Fibroblast of the aortic adventitia (primary cell): ENCODE results near the gene HSD17B1. TPM values are rescaled to one million over a fixed set of nuclear protein-coding genes. Genes with fewer than 3 reads are reported as not detected.

Experiments used
- DNase-seq: peaks from one replicate; pipeline ENCODE4 v3.0.0-alpha.2; 2010; ENCODE audit warnings: low read depth
- H3K4me3 ChIP-seq: 2 replicates; pipeline ENCODE4 v1.5.1; 2011; ENCODE audit warnings: low read depth, mild to moderate bottlenecking, control low read depth, low read length, moderate library complexity
- CTCF ChIP-seq: IDR thresholded peaks from 2 replicates; pipeline ENCODE4 v1.5.1; 2011; ENCODE audit warnings: mild to moderate bottlenecking, low read length, control low read depth, inconsistent platforms; ENCODE audit not compliant: insufficient read depth
- total RNA-seq: library from RNA; depleted of rRNA; stranded (reverse); fragments of >200 nt; gene quantifications from 2 replicates; pipeline ENCODE4 v1.2.3, GENCODE V29; 2012; ENCODE audit warnings: low replicate concordance

The HSD17B1 gene
- total RNA-seq, 1 donor, result 0.99 TPM

GRCh38 chr17:42531455-42532354, 21.0 kb upstream of the HSD17B1 start:
- TF ChIP-seq CTCF, result peak; percentile 42
- peak overlapping the region; percentile 40 for H3K4me3 ChIP-seq
- DNase-seq, result peak; percentile 36

- DNase-seq, result no peak
- no peak for TF ChIP-seq CTCF
- peak overlapping the region; percentile 83 for H3K4me3 ChIP-seq
Measured at GRCh38 chr17:42535155-42536047, 17.3 kb upstream of the HSD17B1 start.

GRCh38 chr17:42536048-42536371, 16.7 kb upstream of the HSD17B1 start, which contains the start of gene NAGLU:
Gene NAGLU, plus strand, starts transcription at chr17:42536241. Its CDS starts 32 bp downstream, at chr17:42536273.
- peak; percentile 87 for DNase-seq
- no peak for TF ChIP-seq CTCF

GRCh38 chr17:42536372-42537155, 16.2 kb upstream of the HSD17B1 start:
- DNase-seq, result peak; percentile 74
- no peak for TF ChIP-seq CTCF
- H3K4me3 ChIP-seq, result peak overlapping the region; percentile 83

More at GRCh38 chr17:42536048-42536371, 16.7 kb upstream of the HSD17B1 start, which contains the start of gene NAGLU:
- H3K4me3 ChIP-seq, result peak within 1 kb of the TSS; percentile 83

- no peak for DNase-seq
- peak overlapping the region; percentile 83 for H3K4me3 ChIP-seq
- TF ChIP-seq CTCF, result no peak
Measured at GRCh38 chr17:42537156-42537805, 15.4 kb upstream of the HSD17B1 start.

GRCh38 chr17:42537826-42538451, 14.8 kb upstream of the HSD17B1 start:
- DNase-seq, result no peak
- TF ChIP-seq CTCF, result no peak
- H3K4me3 ChIP-seq, result peak overlapping the region; percentile 6
